SJSA1 (cell line): ENCODE results near the gene DNAJC6. TPM values are rescaled to one million over a fixed set of nuclear protein-coding genes. Genes with fewer than 3 reads are reported as not detected.
"Not testable (repeated sequence)": the region's sequence is repeated elsewhere in the genome, so short reads cannot be mapped to it uniquely, and the experiment has no call there.

Experiments
- DNase-seq, 2 experiments: peaks; one replicate each; pipeline ENCODE4 v3.0.0-alpha.2; 2015 to 2020; ENCODE audit warnings: low spot score in 2 of 2, low read depth in 1 of 2
- H3K27ac ChIP-seq: fragments of 250-450 bp; sonication (Bioruptor Pico); 2 replicates; pipeline ENCODE4 v1.5.1; 2020; ENCODE audit warnings: mild to moderate bottlenecking, moderate library complexity
- H3K27me3 ChIP-seq: fragments of 250-450 bp; sonication (Bioruptor Pico); replicated peaks from 2 replicates; pipeline ENCODE4 v1.5.1; 2020; ENCODE audit warnings: mild to moderate bottlenecking, moderate library complexity
- H3K36me3 ChIP-seq: fragments of 250-450 bp; sonication (Bioruptor Pico); 2 replicates; pipeline ENCODE4 v1.5.1; 2020; ENCODE audit warnings: mild to moderate bottlenecking
- H3K4me1 ChIP-seq: fragments of 250-450 bp; sonication (Bioruptor Pico); replicated peaks from 2 replicates; pipeline ENCODE4 v1.6.1; 2021; ENCODE audit warnings: mild to moderate bottlenecking
- H3K4me3 ChIP-seq: fragments of 250-450 bp; sonication (Bioruptor Pico); 2 replicates; pipeline ENCODE4 v1.5.1; 2020; ENCODE audit warnings: mild to moderate bottlenecking
- H3K9me3 ChIP-seq: fragments of 250-450 bp; sonication (Bioruptor Pico); replicated peaks from 2 replicates; pipeline ENCODE4 v1.5.1; 2020; ENCODE audit warnings: mild to moderate bottlenecking
- total RNA-seq: library from RNA; depleted of rRNA; stranded (reverse); fragments of >200 nt; shearing (Covaris generic); gene quantifications from 2 replicates; pipeline ENCODE4 v1.2.3, GENCODE V29; 2014

DNAJC6 gene
- total RNA-seq, 1 experiment from 2014 or later, result 0.47 TPM

- no peak for DNase-seq
- Histone ChIP-seq H3K4me3 (no peak overlapping the region), H3K9me3 (no peaks in the 10 kb centered on the region), H3K4me1 (no peaks in the 10 kb centered on the region), H3K36me3 (no peaks in the 10 kb centered on the region), H3K27me3 (no peaks in the 10 kb centered on the region), H3K27ac (no peak overlapping the region)
Measured at GRCh38 chr1:65346190-65346589, 36.8 kb downstream of the DNAJC6 start.

GRCh38 chr1:65355031-65355712, 45.8 kb downstream of the DNAJC6 start:
- no peak overlapping the region for H3K27ac ChIP-seq
- H3K4me3 ChIP-seq, result no peak overlapping the region
- DNase-seq, result no peak
- H3K9me3 ChIP-seq, result no peaks in the 10 kb centered on the region
- H3K27me3 ChIP-seq, result no peaks in the 10 kb centered on the region
- H3K4me1 ChIP-seq, result no peaks in the 10 kb centered on the region
- H3K36me3 ChIP-seq, result no peaks in the 10 kb centered on the region

DNA sequence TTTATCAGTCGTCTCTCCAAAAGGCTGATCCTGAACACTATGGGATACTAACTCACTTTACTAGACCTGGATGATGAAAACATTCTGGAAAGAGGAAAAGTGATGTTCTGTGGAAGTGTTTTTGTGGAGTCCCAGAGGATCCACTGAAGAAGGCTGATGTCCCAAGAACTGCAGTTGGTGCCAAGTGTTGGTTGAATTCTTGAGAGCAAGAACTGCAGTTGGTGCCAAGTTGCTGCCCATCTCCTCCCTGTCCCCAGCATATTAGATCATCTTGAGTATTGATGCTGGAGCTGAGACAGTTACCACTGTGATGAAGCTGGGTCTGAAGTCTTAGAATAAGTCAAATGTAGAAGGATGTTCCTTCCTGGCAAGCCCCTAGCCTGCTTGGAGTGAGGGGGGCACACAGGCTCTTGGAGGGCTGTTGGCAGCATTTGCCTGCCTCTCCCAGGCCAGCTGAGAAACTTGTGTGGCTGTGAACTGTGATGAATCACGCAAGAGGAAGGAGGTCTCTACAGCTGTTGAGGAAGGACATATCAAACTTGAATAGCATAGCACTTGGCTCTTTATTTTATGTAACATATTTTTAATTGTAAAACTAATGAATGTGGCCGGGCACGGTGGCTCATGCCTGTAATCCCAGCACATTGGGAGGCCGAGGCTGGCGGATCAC, 48.1 kb downstream of the DNAJC6 start:
- Histone ChIP-seq H3K36me3 (no peaks in the 10 kb centered on the region), H3K27ac (no peak overlapping the region), H3K4me3 (no peak overlapping the region), H3K27me3 (no peaks in the 10 kb centered on the region), H3K4me1 (no peaks in the 10 kb centered on the region), H3K9me3 (no peaks in the 10 kb centered on the region)
- no peak for DNase-seq

- Histone ChIP-seq H3K4me1 (no peaks in the 10 kb centered on the region), H3K27ac (no peak overlapping the region), H3K27me3 (no peaks in the 10 kb centered on the region), H3K9me3 (no peaks in the 10 kb centered on the region), H3K4me3 (no peak overlapping the region), H3K36me3 (no peaks in the 10 kb centered on the region)
- DNase-seq, result no peak
Measured at GRCh38 chr1:65359888-65360287, 50.5 kb downstream of the DNAJC6 start.

GRCh38 chr1:65360648-65361047, 51.3 kb downstream of the DNAJC6 start:
- Histone ChIP-seq H3K4me1 (no peaks in the 10 kb centered on the region), H3K36me3 (no peaks in the 10 kb centered on the region), H3K9me3 (no peaks in the 10 kb centered on the region), H3K27me3 (no peaks in the 10 kb centered on the region), H3K4me3 (no peak overlapping the region), H3K27ac (no peak overlapping the region)
- DNase-seq, result no peak

DNA sequence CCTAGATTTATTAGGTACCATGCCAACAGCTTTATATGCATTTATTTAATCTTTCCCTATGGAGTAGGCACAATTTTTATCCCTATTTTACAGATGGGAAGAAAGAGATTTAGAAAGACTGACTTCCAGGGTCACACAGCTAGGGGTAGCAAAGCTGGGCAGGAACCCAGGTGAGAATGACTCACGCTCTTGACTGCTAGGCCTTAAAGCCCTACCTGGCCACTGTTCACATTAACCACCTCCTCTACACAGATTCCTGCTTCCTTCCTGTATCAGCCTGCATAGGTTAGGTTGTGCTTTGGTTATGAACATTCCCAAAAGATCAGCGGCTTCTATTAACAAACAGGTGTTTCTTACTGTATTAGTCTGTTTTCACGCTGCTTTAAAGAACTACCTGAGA, 53.2 kb downstream of the DNAJC6 start:
- H3K27ac ChIP-seq, result no peak overlapping the region
- H3K9me3 ChIP-seq, result no peaks in the 10 kb centered on the region
- H3K36me3 ChIP-seq, result no peaks in the 10 kb centered on the region
- no peak overlapping the region for H3K4me3 ChIP-seq
- peaks cover 8% of the 10 kb centered on the region; the same call in 1 of the 2 replicates for H3K27me3 ChIP-seq
- no peak for DNase-seq
- H3K4me1 ChIP-seq, result no peaks in the 10 kb centered on the region

DNA sequence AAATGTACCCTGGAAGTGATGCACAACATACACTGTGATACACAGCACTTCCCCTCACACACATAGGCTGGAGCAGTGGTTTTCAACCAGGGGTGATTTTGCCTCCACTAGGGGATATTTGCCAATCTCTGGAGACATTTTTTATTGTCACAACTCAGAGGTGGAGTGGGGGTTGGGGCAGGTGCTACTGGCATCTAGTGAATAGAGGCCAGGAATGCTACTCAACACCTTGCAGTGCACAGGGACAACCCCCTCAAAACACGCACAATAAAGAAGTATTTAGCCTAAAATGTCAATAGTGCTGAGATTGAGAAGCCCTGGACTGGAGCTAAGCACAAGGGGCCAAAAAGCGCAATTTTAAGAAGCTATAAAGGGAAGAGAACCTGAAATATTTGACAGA, 54.1 kb downstream of the DNAJC6 start:
- Histone ChIP-seq H3K27me3 (peaks cover 8% of the 10 kb centered on the region; the same call in 1 of the 2 replicates), H3K4me1 (no peaks in the 10 kb centered on the region), H3K4me3 (no peak overlapping the region), H3K9me3 (no peaks in the 10 kb centered on the region), H3K27ac (no peak overlapping the region), H3K36me3 (no peaks in the 10 kb centered on the region)
- DNase-seq, result no peak

DNA sequence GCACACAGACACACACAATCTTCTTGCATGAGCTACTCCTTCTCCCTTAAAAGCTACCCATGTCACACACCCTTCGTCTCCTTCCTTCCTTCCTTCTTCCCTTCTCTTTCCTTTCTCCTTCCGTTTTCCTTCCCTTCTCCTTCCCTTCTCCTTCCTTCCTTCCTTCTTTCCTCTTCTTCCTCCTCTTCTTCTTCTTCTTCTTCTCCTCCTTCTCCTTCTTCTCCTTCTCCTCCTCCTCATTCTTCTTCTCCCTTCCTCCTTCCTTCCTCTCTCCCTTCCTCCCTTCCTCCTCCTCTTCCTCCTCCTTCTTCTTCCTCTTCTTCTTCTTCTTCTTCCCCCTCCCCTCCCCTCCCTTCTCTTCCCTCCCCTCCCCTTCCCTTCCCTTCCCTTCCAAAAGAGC, 59.1 kb downstream of the DNAJC6 start:
- H3K27ac ChIP-seq, result no peak overlapping the region
- peaks cover 8% of the 10 kb centered on the region; the same call in 1 of the 2 replicates for H3K27me3 ChIP-seq
- no peak overlapping the region for H3K4me3 ChIP-seq
- no peaks in the 10 kb centered on the region for H3K36me3 ChIP-seq
- DNase-seq, result no peak
- no peaks in the 10 kb centered on the region; the same call in 1 of the 2 replicates for H3K9me3 ChIP-seq
- no peaks in the 10 kb centered on the region for H3K4me1 ChIP-seq

- H3K27me3 ChIP-seq, result peaks cover 6% of the 10 kb centered on the region; the same call in 1 of the 2 replicates
- H3K9me3 ChIP-seq, result no peaks in the 10 kb centered on the region; the same call in 1 of the 2 replicates
Measured at GRCh38 chr1:65371544-65371943, 62.2 kb downstream of the DNAJC6 start.

DNA sequence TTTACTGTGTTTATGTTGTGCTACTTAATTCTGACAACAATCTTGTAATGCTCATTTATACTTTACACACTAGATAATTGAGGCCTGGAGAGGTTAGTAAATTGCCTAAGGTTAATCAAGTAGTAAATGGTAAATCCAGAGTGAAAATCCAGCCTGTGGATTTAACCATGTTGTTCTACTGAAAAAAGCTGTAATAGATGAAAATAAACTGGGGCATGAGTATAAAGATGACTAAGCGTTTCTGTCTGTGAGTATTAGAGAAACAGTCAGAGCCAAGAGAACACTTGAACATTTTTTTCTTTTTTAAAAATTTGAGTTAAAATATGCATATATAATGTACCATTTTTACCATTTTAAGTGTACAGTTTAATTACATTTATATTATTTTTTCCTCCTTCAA, 63.2 kb downstream of the DNAJC6 start:
- Histone ChIP-seq H3K36me3 (no peaks in the 10 kb centered on the region), H3K27me3 (no peaks in the 10 kb centered on the region), H3K4me1 (no peaks in the 10 kb centered on the region), H3K4me3 (no peak overlapping the region), H3K27ac (no peak overlapping the region), H3K9me3 (no peaks in the 10 kb centered on the region; the same call in 1 of the 2 replicates)
- DNase-seq, result no peak

More at GRCh38 chr1:65371544-65371943, 62.2 kb downstream of the DNAJC6 start:
- Histone ChIP-seq H3K4me1 (no peaks in the 10 kb centered on the region), H3K27ac (no peak overlapping the region), H3K4me3 (no peak overlapping the region), H3K36me3 (no peaks in the 10 kb centered on the region)
- DNase-seq, result no peak

DNA sequence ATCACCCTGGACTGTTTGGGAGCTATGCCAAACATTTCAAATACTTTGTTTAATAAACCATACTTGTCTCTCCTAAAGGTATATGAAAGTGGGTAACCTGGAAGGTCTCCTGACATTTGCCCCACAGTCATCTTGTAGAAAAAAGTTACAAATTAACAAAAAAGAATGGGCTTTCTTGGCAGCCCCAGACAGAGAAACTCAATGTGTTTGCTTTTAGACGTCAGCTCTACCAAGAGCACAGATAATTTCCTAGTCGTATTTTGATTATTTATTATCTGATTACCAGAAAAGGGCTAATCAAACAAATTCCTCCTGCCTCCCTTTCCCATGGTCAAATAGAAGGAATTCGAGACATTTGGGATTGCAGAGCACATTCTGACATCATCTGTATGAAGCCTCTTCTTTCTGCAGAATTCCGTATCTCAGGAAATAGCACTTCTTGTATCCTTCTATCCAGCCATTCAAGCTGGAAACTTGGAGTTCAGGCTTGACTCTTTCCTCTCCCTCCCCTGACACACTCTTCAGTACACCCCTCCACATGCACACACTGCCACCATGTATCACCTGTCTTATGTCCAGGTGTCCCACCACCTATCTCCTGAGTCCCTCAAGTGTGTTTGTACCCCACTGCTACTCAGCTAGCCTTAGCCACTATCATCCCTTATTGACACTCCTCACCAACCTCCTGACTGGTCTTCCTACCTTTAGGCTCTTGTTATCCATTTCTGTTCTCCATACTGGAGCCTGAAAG, 68.3 kb downstream of the DNAJC6 start:
- Histone ChIP-seq H3K4me3 (no peak overlapping the region), H3K27ac (no peak overlapping the region), H3K9me3 (no peaks in the 10 kb centered on the region), H3K27me3 (no peaks in the 10 kb centered on the region; the same call in 1 of the 2 replicates), H3K4me1 (no peaks in the 10 kb centered on the region), H3K36me3 (no peaks in the 10 kb centered on the region)
- DNase-seq, result no peak

- no peaks in the 10 kb centered on the region; the same call in 1 of the 2 replicates for H3K27me3 ChIP-seq
- H3K4me1 ChIP-seq, result no peaks in the 10 kb centered on the region
Measured at GRCh38 chr1:65378247-65378946, 69.1 kb downstream of the DNAJC6 start.

DNA sequence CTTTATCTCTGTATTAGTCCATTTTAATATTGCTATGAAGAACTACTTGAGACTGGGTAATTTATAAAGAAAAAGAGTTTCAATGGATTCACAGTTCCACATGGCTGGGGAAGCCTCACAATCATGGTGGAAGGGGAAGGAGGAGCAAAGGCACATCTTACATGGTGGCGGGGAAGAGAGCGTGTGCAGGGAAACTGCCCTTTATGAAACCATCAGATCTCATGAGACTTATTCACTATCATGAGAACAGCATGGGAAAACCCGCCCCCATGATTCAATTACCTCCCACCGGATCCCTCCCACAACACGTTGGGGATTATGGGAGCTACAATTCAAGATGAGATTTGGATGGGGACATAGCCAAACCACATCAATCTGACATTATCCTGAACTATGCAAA, 75.1 kb downstream of the DNAJC6 start:
- not testable (repeated sequence) for H3K27me3 ChIP-seq, H3K36me3 ChIP-seq

More at GRCh38 chr1:65378247-65378946, 69.1 kb downstream of the DNAJC6 start:
- Histone ChIP-seq H3K4me3 (no peak overlapping the region), H3K27ac (no peak overlapping the region), H3K9me3 (no peaks in the 10 kb centered on the region), H3K36me3 (no peaks in the 10 kb centered on the region)
- no peak for DNase-seq

More for the DNA sequence above, 75.1 kb downstream of the DNAJC6 start:
- H3K9me3 ChIP-seq, H3K4me3 ChIP-seq, DNase-seq, H3K4me1 ChIP-seq, H3K27ac ChIP-seq: not testable (repeated sequence)
